ENCODE measurements around the gene ATP6V0B. TPM values are rescaled to one million over a fixed set of nuclear protein-coding genes. Genes with fewer than 3 reads are reported as not detected.

ATP6V0B gene
- total RNA-seq, 1 experiment from 2014 or later = 181 TPM

GRCh38 chr1:43958351-43959255 lies 16.2 kb upstream of the ATP6V0B start:
- intact Hi-C loops (cut with micrococcal nuclease; ENCODE audit: unreplicated experiment) = no loop called here

DNA sequence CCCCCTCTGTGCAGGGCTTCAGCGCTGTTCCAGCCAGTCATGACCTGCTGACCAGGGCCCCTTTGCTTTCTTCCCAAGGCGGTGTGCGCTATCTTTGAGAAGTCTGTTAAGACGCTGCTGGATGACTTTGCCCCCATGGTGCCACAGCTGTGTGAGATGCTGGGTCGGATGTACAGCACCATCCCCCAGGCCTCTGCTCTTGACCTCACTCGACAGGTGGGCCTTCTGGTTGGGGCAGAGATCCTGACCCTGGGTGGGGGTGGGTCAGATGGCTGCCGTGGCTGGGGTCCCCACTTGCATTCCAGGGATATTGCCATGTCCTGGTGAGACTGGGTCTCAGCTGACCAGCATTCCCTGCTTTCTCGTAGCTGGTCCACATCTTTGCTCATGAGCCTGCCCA lies 14.0 kb upstream of the ATP6V0B start:
- Histone ChIP-seq H3K27ac (ENCODE audit: low read depth, low read length, poor library complexity, severe bottlenecking) (no peak overlapping the region), H3K9me3 (ENCODE audit: low read depth, low read length, poor library complexity, severe bottlenecking) (no peaks in the 10 kb centered on the region), H3K27me3 (replicated peaks; ENCODE audit: insufficient read depth, low read depth, low read length, poor library complexity) (no peaks in the 10 kb centered on the region), H3K36me3 (ENCODE audit: insufficient read depth, low read length, poor library complexity, severe bottlenecking) (peaks cover 11% of the 10 kb centered on the region), H3K4me1 (ENCODE audit: insufficient read depth, low read length, poor library complexity, severe bottlenecking) (no peaks in the 10 kb centered on the region), H3K4me3 (ENCODE audit: low read depth, low read length, poor library complexity, severe bottlenecking) (no peak overlapping the region)
- no peak for DNase-seq (ENCODE audit: low spot score)
- TF ChIP-seq, protein P1, sequence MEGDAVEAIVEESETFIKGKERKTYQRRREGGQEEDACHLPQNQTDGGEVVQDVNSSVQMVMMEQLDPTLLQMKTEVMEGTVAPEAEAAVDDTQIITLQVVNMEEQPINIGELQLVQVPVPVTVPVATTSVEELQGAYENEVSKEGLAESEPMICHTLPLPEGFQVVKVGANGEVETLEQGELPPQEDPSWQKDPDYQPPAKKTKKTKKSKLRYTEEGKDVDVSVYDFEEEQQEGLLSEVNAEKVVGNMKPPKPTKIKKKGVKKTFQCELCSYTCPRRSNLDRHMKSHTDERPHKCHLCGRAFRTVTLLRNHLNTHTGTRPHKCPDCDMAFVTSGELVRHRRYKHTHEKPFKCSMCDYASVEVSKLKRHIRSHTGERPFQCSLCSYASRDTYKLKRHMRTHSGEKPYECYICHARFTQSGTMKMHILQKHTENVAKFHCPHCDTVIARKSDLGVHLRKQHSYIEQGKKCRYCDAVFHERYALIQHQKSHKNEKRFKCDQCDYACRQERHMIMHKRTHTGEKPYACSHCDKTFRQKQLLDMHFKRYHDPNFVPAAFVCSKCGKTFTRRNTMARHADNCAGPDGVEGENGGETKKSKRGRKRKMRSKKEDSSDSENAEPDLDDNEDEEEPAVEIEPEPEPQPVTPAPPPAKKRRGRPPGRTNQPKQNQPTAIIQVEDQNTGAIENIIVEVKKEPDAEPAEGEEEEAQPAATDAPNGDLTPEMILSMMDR (conservative IDR thresholded peaks at IDR 0.05; ENCODE audit: low read depth, low read length) = no peak
- TF ChIP-seq EZH2 (IDR thresholded peaks at IDR 0.05; ENCODE audit: borderline replicate concordance, low read depth, low read length, poor library complexity, severe bottlenecking) = no peak
- ChIA-PET POLR2A (ENCODE audit: low non-redundant PET) (no interaction called here), CTCF (no interaction called here)
- intact Hi-C loops (cut with micrococcal nuclease; ENCODE audit: unreplicated experiment) = no loop called here
- no TSS peak for BruUV-seq (replicated peaks)

More at GRCh38 chr1:43958351-43959255, 16.2 kb upstream of the ATP6V0B start:
- Histone ChIP-seq H3K4me1 (ENCODE audit: insufficient read depth, low read length, poor library complexity, severe bottlenecking) (no peaks in the 10 kb centered on the region), H3K4me3 (ENCODE audit: low read depth, low read length, poor library complexity, severe bottlenecking) (no peak overlapping the region), H3K9me3 (ENCODE audit: low read depth, low read length, poor library complexity, severe bottlenecking) (no peaks in the 10 kb centered on the region), H3K36me3 (ENCODE audit: insufficient read depth, low read length, poor library complexity, severe bottlenecking) (peaks cover 11% of the 10 kb centered on the region), H3K27me3 (replicated peaks; ENCODE audit: insufficient read depth, low read depth, low read length, poor library complexity) (no peaks in the 10 kb centered on the region), H3K27ac (ENCODE audit: low read depth, low read length, poor library complexity, severe bottlenecking) (no peak overlapping the region)
- TF ChIP-seq, protein P1 (conservative IDR thresholded peaks at IDR 0.05; ENCODE audit: low read depth, low read length) = no peak
- TF ChIP-seq EZH2 (IDR thresholded peaks at IDR 0.05; ENCODE audit: borderline replicate concordance, low read depth, low read length, poor library complexity, severe bottlenecking) = no peak
- DNase-seq (ENCODE audit: low spot score) = no peak
- POLR2A ChIA-PET (ENCODE audit: low non-redundant PET) = no interaction called here
- CTCF ChIA-PET = no interaction called here
- no TSS peak for BruUV-seq (replicated peaks)

DNA sequence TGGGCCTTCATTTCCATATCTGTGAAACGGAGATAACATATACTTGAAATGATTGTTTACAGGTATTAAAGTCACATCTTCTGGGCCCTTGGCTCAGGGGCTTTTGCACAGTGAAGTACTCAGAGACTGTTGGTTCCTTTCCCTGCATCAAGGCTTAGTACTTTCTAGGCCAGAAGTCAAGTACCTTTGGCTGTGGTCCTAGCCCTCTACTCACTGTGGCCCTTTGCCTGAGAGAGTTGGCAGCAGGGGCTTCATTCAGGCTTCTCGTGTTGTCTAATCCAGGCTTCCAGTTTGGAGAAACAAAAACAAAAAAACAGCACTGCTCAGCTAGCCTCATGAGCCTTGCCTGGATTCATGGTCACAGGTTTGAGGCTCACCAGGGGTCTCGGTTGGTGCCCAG lies 13.1 kb upstream of the ATP6V0B start:
- intact Hi-C loops (cut with micrococcal nuclease; ENCODE audit: unreplicated experiment) = no loop called here
- no peak for DNase-seq (ENCODE audit: low spot score)
- H3K36me3 ChIP-seq (ENCODE audit: insufficient read depth, low read length, poor library complexity, severe bottlenecking) = peaks cover 11% of the 10 kb centered on the region
- no peak overlapping the region for H3K4me3 ChIP-seq (ENCODE audit: low read depth, low read length, poor library complexity, severe bottlenecking)
- no peak overlapping the region for H3K27ac ChIP-seq (ENCODE audit: low read depth, low read length, poor library complexity, severe bottlenecking)
- no TSS peak for BruUV-seq (replicated peaks)
- no peaks in the 10 kb centered on the region for H3K9me3 ChIP-seq (ENCODE audit: low read depth, low read length, poor library complexity, severe bottlenecking)
- H3K4me1 ChIP-seq (ENCODE audit: insufficient read depth, low read length, poor library complexity, severe bottlenecking) = no peaks in the 10 kb centered on the region
- CTCF ChIA-PET = no interaction called here
- POLR2A ChIA-PET (ENCODE audit: low non-redundant PET) = no interaction called here
- TF ChIP-seq, protein P1 (conservative IDR thresholded peaks at IDR 0.05; ENCODE audit: low read depth, low read length) = no peak
- no peak for TF ChIP-seq EZH2 (IDR thresholded peaks at IDR 0.05; ENCODE audit: borderline replicate concordance, low read depth, low read length, poor library complexity, severe bottlenecking)
- no peaks in the 10 kb centered on the region for H3K27me3 ChIP-seq (replicated peaks; ENCODE audit: insufficient read depth, low read depth, low read length, poor library complexity)

Measured in A673 (cell line).